GM23338 (cell line): ENCODE data around the gene SEMA6D. TPM values are rescaled to one million over a fixed set of nuclear protein-coding genes. Genes with fewer than 3 reads are reported as not detected.

ENCODE experiments used
- ATAC-seq: fragments of 200-7000 bp; cut with Tn5 transposase; 3 replicates; pipeline ENCODE4 v1.9.1; 2020
- DNase-seq: peaks from one replicate; pipeline ENCODE4 v3.0.0-alpha.2; 2015; ENCODE audit warnings: low spot score
- H2AFZ ChIP-seq: fragments of 200-600 bp; sonication (generic); 2 replicates; pipeline ENCODE4 v1.8.0; 2016; ENCODE audit warnings: antibody characterized with exemption, mild to moderate bottlenecking, moderate library complexity
- H3F3A ChIP-seq: fragments of 200-600 bp; sonication (generic); replicated peaks from 2 replicates; pipeline ENCODE4 v1.8.0; 2017; ENCODE audit warnings: antibody characterized with exemption, mixed run types, low read depth
- H3K27ac ChIP-seq: fragments of 200-600 bp; sonication (generic); 2 replicates; pipeline ENCODE4 v1.6.1; 2016; ENCODE audit warnings: low read depth
- H3K27me3 ChIP-seq: fragments of 200-600 bp; sonication (generic); 2 replicates; pipeline ENCODE4 v1.8.0; 2016; ENCODE audit warnings: mild to moderate bottlenecking, mixed run types, moderate library complexity; ENCODE audit not compliant: insufficient read depth
- H3K36me3 ChIP-seq: fragments of 200-600 bp; sonication (generic); 2 replicates; pipeline ENCODE4 v1.8.0; 2016; ENCODE audit warnings: mild to moderate bottlenecking; ENCODE audit not compliant: insufficient read depth
- H3K4me1 ChIP-seq: fragments of 200-600 bp; sonication (generic); 2 replicates; pipeline ENCODE4 v1.8.0; 2016; ENCODE audit warnings: mild to moderate bottlenecking, moderate library complexity; ENCODE audit not compliant: insufficient read depth
- H3K4me2 ChIP-seq: fragments of 200-600 bp; sonication (generic); 2 replicates; pipeline ENCODE4 v1.7.1; 2017; ENCODE audit warnings: mixed run types
- H3K4me3 ChIP-seq: fragments of 200-600 bp; sonication (generic); 2 replicates; pipeline ENCODE4 v1.6.1; 2016; ENCODE audit warnings: mixed run types
- H3K79me2 ChIP-seq: fragments of 200-600 bp; sonication (generic); replicated peaks from 2 replicates; pipeline ENCODE4 v1.8.0; 2017; ENCODE audit warnings: mild to moderate bottlenecking; ENCODE audit not compliant: insufficient read depth
- H3K9me2 ChIP-seq: fragments of 200-600 bp; sonication (generic); 2 replicates; pipeline ENCODE4 v1.8.0; 2017; ENCODE audit not compliant: insufficient read depth
- H4K20me1 ChIP-seq: fragments of 200-600 bp; sonication (generic); replicated peaks from 2 replicates; pipeline ENCODE4 v1.8.0; 2017; ENCODE audit warnings: mild to moderate bottlenecking; ENCODE audit not compliant: insufficient read depth
- H3K27ac Mint-ChIP-seq: 2 replicates; pipeline ENCODE4 v1.8.0; 2020; ENCODE audit warnings: inconsistent platforms, mild to moderate bottlenecking, moderate library complexity, mixed read lengths
- H3K27me3 Mint-ChIP-seq: 3 replicates; pipeline ENCODE4 v1.8.0; 2022; ENCODE audit warnings: low read depth, mild to moderate bottlenecking, moderate library complexity, mixed read lengths, inconsistent platforms; ENCODE audit not compliant: insufficient read depth, poor library complexity
- H3K36me3 Mint-ChIP-seq: 3 replicates; pipeline ENCODE4 v1.8.0; 2021; ENCODE audit warnings: low read depth, mild to moderate bottlenecking, inconsistent platforms, moderate library complexity, mixed read lengths
- H3K4me1 Mint-ChIP-seq: 3 replicates; pipeline ENCODE4 v1.8.0; 2020; ENCODE audit warnings: mild to moderate bottlenecking, inconsistent platforms, mixed read lengths
- H3K4me3 Mint-ChIP-seq: 3 replicates; pipeline ENCODE4 v1.8.0; 2021; ENCODE audit warnings: moderate library complexity, mild to moderate bottlenecking, inconsistent platforms, mixed read lengths
- H3K9me3 Mint-ChIP-seq: 3 replicates; pipeline ENCODE4 v1.8.0; 2020; ENCODE audit warnings: moderate library complexity, mild to moderate bottlenecking, inconsistent platforms, mixed read lengths
- CREB1 ChIP-seq: fragments of 250-450 bp; sonication (Bioruptor Pico); IDR thresholded peaks from 2 replicates; pipeline ENCODE4 v1.5.0; 2020; ENCODE audit warnings: low read depth, mild to moderate bottlenecking, moderate library complexity
- ETS1 ChIP-seq: IDR thresholded peaks from 2 replicates; pipeline ENCODE4 v1.6.1; 2016; ENCODE audit warnings: antibody characterized with exemption
- EZH2 ChIP-seq: fragments of 200-600 bp; sonication (generic); IDR thresholded peaks from one replicate; pipeline ENCODE4 v1.8.0; 2017; ENCODE audit warnings: antibody characterized with exemption, mild to moderate bottlenecking, low read depth; ENCODE audit not compliant: unreplicated experiment
- EZH2phosphoT487 ChIP-seq: fragments of 200-600 bp; sonication (generic); IDR thresholded peaks from one replicate; pipeline ENCODE4 v1.8.1; 2018; ENCODE audit warnings: antibody characterized with exemption; ENCODE audit not compliant: unreplicated experiment
- JUNB ChIP-seq: IDR thresholded peaks from one replicate; pipeline ENCODE4 v1.6.1; 2016; ENCODE audit warnings: antibody characterized with exemption; ENCODE audit not compliant: unreplicated experiment
- POLR2AphosphoS5 ChIP-seq: IDR thresholded peaks from 2 replicates; pipeline ENCODE4 v1.6.1; 2016; ENCODE audit warnings: antibody characterized with exemption, low read depth
- STAT1 ChIP-seq: IDR thresholded peaks from one replicate; pipeline ENCODE4 v1.6.1; 2016; ENCODE audit warnings: antibody characterized with exemption; ENCODE audit not compliant: unreplicated experiment
- polyA plus RNA-seq: library from polyadenylated mRNA; unstranded; fragments of >200 nt; fragmentation: Nextera tagmentation; extraction: Ambion mirVana; gene quantifications from 2 replicates; pipeline ENCODE4 v1.2.1, GENCODE V29; 2016
- total RNA-seq: library from RNA; depleted of rRNA; stranded (reverse); fragments of >200 nt; shearing (Covaris generic); gene quantifications from 2 replicates; pipeline ENCODE4 v1.2.3, GENCODE V29; 2014
- TF ChIP-seq, protein P1 (sequence below): fragments of 250-450 bp; sonication (Bioruptor Pico); IDR thresholded peaks from 2 replicates; pipeline ENCODE4 v1.5.0; 2020; ENCODE audit warnings: mild to moderate bottlenecking, moderate library complexity

SEMA6D gene
- total and polyA plus RNA-seq, 2 experiments from 2014 or later, result 0.37 to 0.97 TPM

- no peak for TF ChIP-seq CREB1 (CRISPR knock-in tag)
- no peak for TF ChIP-seq EZH2phosphoT487
- TF ChIP-seq STAT1, result no peak
- TF ChIP-seq POLR2AphosphoS5, result no peak
- TF ChIP-seq EZH2, result no peak
Observed at GRCh38 chr15:47812470-47812999, 95.2 kb downstream of the SEMA6D start (continued).

GRCh38 chr15:47813748-47814384, 96.6 kb downstream of the SEMA6D start:
- Mint-ChIP-seq H3K27ac (no peak overlapping the region), H3K36me3 (no peaks in the 10 kb centered on the region), H3K4me3 (no peak overlapping the region), H3K9me3 (no peaks in the 10 kb centered on the region), H3K4me1 (peaks cover 13% of the 10 kb centered on the region), H3K27me3 (peaks cover 2% of the 10 kb centered on the region)
- TF ChIP-seq EZH2phosphoT487 (no peak), EZH2 (no peak), JUNB (no peak), POLR2AphosphoS5 (no peak), ETS1 (no peak)
- TF ChIP-seq, protein P1, sequence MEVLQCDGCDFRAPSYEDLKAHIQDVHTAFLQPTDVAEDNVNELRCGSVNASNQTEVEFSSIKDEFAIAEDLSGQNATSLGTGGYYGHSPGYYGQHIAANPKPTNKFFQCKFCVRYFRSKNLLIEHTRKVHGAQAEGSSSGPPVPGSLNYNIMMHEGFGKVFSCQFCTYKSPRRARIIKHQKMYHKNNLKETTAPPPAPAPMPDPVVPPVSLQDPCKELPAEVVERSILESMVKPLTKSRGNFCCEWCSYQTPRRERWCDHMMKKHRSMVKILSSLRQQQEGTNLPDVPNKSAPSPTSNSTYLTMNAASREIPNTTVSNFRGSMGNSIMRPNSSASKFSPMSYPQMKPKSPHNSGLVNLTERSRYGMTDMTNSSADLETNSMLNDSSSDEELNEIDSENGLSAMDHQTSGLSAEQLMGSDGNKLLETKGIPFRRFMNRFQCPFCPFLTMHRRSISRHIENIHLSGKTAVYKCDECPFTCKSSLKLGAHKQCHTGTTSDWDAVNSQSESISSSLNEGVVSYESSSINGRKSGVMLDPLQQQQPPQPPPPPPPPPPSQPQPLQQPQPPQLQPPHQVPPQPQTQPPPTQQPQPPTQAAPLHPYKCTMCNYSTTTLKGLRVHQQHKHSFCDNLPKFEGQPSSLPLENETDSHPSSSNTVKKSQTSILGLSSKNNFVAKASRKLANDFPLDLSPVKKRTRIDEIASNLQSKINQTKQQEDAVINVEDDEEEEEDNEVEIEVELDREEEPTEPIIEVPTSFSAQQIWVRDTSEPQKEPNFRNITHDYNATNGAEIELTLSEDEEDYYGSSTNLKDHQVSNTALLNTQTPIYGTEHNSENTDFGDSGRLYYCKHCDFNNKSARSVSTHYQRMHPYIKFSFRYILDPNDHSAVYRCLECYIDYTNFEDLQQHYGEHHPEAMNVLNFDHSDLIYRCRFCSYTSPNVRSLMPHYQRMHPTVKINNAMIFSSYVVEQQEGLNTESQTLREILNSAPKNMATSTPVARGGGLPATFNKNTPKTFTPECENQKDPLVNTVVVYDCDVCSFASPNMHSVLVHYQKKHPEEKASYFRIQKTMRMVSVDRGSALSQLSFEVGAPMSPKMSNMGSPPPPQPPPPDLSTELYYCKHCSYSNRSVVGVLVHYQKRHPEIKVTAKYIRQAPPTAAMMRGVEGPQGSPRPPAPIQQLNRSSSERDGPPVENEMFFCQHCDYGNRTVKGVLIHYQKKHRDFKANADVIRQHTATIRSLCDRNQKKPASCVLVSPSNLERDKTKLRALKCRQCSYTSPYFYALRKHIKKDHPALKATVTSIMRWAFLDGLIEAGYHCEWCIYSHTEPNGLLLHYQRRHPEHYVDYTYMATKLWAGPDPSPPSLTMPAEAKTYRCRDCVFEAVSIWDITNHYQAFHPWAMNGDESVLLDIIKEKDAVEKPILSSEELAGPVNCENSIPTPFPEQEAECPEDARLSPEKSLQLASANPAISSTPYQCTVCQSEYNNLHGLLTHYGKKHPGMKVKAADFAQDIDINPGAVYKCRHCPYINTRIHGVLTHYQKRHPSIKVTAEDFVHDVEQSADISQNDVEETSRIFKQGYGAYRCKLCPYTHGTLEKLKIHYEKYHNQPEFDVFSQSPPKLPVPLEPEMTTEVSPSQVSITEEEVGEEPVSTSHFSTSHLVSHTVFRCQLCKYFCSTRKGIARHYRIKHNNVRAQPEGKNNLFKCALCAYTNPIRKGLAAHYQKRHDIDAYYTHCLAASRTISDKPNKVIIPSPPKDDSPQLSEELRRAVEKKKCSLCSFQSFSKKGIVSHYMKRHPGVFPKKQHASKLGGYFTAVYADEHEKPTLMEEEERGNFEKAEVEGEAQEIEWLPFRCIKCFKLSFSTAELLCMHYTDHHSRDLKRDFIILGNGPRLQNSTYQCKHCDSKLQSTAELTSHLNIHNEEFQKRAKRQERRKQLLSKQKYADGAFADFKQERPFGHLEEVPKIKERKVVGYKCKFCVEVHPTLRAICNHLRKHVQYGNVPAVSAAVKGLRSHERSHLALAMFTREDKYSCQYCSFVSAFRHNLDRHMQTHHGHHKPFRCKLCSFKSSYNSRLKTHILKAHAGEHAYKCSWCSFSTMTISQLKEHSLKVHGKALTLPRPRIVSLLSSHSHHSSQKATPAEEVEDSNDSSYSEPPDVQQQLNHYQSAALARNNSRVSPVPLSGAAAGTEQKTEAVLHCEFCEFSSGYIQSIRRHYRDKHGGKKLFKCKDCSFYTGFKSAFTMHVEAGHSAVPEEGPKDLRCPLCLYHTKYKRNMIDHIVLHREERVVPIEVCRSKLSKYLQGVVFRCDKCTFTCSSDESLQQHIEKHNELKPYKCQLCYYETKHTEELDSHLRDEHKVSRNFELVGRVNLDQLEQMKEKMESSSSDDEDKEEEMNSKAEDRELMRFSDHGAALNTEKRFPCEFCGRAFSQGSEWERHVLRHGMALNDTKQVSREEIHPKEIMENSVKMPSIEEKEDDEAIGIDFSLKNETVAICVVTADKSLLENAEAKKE, result no peak
- Histone ChIP-seq H3K27me3 (no peaks in the 10 kb centered on the region), H3K4me2 (no peak overlapping the region), H2AFZ (no peak overlapping the region), H3K36me3 (no peaks in the 10 kb centered on the region), H3K79me2 (no peaks in the 10 kb centered on the region), H3K4me1 (peaks cover 10% of the 10 kb centered on the region), H3F3A (no peaks in the 10 kb centered on the region), H3K4me3 (no peak overlapping the region), H4K20me1 (no peaks in the 10 kb centered on the region), H3K27ac (no peak overlapping the region), H3K9me2 (no peaks in the 10 kb centered on the region)
- DNase-seq, result no peak
- ATAC-seq, result no peak
